Stimulated activated CD4-positive, alpha-beta T cell treated with anti-CD3 and anti-CD28 coated beads, Interleukin-12 subunit alpha, Interleukin-12 subunit beta, amount 100 ng/mL, for 24 hours (primary cell): Measurements from ENCODE around the gene NEDD4L.

Experiments used
- DNase-seq, 2 experiments: peaks; one replicate each; pipeline ENCODE4 v3.0.0-alpha.2; 2020; ENCODE audit warnings: low read depth in 2 of 2

The NEDD4L gene

DNA sequence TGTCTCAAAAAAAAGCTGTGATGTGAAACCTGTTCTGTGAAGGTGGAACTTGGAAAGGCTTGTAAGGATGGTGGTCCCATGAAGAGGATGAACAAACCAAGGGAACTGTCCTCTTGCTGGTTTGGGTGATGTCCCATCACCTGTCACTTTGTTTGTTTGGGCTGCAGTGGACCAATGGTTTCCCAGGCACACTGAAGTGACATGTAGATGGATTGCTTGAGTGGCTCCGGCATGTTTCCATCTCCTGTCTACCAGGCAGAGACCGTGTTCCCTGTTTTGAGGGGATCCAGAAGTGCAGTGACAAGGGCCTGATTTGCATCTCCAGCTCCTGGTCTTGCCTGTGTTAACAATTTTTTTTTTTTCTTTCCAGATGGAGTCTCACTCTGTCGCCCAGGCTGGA lies 8.9 kb downstream of the NEDD4L start:
- no peak for DNase-seq

GRCh38 chr18:58054041-58054781 lies 10.2 kb downstream of the NEDD4L start:
- DNase-seq, result no peak

GRCh38 chr18:58055890-58056558 lies 12.0 kb downstream of the NEDD4L start:
- no peak for DNase-seq

- DNase-seq, result no peak
Observed at GRCh38 chr18:58056852-58057251, 12.8 kb downstream of the NEDD4L start.

DNA sequence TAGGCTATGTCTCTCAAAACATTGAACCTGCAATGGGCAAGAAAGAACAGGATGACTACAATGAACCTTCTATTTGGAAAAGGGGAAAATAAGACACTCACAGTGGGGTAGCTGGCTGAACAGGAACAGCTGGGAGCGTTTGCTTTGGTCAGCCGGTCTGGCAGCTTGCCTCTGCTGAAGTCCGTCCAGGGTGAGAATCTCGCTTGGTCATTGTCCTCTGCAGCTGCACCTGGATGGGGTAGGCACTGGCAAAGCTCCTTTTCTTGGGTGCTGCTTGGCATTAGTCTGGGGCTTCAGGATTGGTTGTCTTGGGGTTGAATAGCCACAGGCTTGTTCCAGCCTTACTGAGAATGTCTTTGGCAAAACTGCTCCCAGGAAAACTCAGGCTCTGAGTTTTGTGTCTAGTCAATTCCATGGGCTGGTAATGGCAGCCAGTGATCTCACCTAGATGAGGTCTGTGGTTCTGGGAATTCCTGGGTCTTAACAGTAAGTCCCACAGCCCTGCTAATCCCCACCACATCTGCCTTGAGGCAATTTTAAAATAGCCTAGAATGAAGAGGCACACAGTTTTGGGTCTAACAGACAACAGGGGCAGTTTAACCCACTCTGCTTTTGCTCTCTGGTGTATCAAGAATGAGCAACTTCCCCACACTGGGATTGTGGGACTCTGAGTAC lies 13.4 kb downstream of the NEDD4L start:
- no peak for DNase-seq

GRCh38 chr18:58058720-58059119 lies 14.7 kb downstream of the NEDD4L start:
- DNase-seq, result no peak

GRCh38 chr18:58060254-58060653 lies 16.2 kb downstream of the NEDD4L start:
- DNase-seq, result no peak

DNA sequence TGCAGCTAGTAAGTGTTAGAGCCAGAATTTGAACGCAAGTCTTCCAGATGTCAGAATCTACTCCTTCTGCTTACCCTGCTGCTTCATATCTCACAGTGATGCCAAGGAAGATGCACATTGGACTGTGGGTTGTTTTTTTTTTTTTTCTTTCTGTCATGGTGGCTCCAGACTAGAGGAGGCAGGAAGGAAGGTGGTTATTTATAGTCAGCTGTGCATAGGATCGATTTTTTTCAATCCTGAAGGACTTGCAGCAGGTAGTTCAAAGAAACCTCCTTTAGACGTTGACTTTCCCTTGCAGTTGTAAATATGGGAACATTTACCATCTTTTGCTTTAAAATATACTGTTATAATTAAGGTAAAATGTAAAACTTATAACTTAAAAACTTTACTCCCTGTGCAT lies 17.3 kb downstream of the NEDD4L start:
- DNase-seq, result no peak

DNA sequence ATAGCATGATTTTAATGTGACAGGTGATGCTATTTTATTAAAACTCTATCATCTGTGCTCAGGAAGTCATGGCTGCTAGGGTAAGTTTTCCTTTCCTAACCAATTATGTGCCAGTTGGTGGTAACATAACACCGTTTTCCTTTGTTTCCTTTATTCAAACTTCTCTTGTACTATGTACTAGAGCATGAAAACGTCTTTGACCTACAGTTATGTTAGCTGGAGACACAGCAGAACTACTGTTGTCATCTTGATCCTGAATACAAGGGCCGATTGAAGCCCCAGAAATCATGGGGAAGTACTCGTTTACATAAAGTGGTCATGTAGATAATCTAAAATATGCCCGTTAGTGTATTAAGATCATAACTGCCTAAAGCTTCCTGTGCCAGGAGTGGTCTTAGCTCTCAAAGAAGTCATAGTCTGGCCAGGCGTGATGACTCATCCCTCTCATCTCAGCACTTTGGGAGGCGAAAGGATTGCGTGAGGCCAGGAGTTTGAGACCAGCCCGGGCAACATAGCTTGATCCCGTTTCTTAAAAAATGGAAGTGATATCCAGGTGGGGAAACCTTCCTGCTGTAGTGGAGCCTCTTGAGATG lies 20.5 kb downstream of the NEDD4L start:
- no peak for DNase-seq

GRCh38 chr18:58065956-58066355 lies 21.9 kb downstream of the NEDD4L start:
- no peak for DNase-seq

DNA sequence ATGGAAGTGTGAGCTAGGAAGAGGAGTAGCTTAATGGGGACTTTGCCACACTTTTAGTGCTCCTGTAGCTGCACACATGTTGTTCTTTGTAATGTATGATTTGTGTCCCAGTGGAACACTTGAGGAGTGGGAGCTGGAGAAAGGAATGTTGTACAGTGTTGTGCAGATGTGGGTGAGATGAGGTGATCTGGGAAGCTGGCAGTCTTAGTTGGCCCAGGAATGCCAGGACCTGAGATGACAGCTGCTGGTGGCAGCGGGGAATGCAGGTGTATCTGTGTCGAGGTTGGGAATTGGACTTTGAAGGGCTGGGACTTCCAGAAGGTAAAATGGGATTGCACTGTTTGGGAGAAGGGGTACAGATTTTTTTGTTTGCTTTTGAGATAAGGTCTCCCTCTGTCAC lies 23.6 kb downstream of the NEDD4L start:
- DNase-seq, result no peak

DNA sequence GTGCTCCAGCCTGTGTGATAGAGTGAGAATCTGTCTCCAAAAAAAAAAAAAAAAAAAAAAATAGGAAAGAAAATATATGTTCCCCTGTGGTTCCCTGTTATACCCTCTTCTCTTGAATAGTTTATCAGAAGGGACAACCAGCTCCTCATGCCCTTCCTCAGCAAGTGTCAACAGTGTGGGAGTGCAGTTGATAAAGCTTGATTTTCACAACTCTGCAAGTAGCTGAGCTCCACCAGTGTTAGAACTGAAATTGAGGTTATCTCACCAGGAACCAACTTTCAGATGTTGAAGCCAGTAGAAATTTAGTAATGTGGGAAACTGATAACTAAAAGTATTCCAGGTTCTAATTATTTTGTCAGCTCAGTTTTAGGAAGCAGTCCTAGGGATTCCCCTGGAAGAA lies 25.1 kb downstream of the NEDD4L start:
- no peak for DNase-seq

- no peak for DNase-seq
Observed at GRCh38 chr18:58069721-58070292, 25.8 kb downstream of the NEDD4L start.

DNA sequence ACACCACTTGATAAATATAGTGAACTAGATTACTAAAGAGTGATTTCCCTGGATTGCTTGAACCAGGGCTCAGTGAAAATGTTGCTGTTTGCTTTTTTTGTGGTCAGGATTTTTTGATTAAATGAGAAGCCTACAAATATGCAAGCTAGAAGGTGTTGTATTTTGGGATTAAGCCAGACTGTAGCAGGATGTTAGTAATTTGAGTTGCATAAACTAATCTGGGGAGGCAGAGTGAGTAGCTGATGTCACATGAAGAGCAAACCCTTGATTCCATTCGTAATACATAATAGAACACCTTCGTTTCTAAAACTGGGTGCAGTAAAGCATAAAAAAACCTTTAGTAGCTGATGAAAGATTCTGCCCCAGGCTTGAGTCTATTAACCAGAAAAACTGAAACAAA lies 32.0 kb downstream of the NEDD4L start:
- no peak for DNase-seq

DNA sequence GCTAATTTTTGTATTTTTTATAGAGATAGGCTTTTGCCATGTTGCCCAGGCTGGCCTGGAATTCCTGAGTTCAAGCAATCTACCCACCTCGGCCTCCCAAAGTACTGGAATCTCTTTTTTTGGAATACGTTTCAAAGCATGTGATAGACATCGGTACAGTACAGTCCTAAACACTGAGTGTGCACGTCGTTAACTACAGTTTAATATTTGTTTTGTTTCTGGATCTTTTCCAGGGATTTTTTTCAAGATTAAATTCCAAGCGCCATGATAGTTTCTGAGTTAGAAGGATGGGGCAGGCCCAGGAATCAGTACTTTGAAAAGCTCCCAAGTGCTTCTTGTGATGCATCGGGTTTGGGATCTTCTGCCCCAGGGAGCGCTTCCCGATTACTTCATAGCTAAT lies 33.3 kb downstream of the NEDD4L start:
- no peak for DNase-seq

GRCh38 chr18:58078889-58079573 lies 35.0 kb downstream of the NEDD4L start:
- no peak for DNase-seq

DNA sequence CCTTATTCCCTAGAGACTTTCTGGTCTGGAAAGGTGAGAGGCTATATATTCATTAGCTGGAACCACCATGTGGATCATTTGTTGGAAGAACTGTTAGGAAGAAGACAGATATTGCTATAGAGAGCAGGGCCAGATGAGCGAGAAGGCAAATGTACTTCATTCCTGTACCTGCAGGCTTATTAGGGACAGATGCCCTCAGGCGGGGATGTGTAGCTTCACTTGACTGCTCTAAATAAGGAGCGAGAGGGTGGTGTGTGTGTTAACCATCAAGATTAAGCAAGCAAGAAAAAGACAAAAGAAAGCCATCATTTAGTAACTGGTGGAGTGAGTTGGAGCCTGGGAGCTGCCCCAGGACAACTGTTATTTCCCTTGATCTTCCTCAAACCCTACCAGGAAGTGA lies 36.4 kb downstream of the NEDD4L start:
- DNase-seq, result no peak

GRCh38 chr18:58087928-58088690 lies 44.1 kb downstream of the NEDD4L start:
- DNase-seq, result no peak

DNA sequence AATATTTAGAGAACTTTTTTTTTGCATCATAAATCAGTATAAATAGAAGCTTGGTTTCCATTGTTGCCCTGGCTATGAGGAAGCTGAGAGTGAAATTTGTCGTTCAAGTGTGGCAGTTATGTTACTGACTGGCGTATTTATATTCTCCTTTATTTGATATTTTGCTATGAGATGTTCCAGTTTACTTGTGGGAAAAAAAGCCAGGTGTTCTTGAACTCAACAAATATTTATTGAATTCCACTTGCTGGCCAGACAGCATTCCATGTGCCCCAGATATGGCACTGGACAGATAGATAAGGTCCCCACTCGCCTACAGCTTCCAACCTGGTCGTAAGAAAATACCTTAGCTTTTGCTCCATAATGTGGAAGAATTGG lies 44.7 kb downstream of the NEDD4L start:
- DNase-seq, result no peak

GRCh38 chr18:58091099-58091611 lies 47.1 kb downstream of the NEDD4L start:
- no peak for DNase-seq

DNA sequence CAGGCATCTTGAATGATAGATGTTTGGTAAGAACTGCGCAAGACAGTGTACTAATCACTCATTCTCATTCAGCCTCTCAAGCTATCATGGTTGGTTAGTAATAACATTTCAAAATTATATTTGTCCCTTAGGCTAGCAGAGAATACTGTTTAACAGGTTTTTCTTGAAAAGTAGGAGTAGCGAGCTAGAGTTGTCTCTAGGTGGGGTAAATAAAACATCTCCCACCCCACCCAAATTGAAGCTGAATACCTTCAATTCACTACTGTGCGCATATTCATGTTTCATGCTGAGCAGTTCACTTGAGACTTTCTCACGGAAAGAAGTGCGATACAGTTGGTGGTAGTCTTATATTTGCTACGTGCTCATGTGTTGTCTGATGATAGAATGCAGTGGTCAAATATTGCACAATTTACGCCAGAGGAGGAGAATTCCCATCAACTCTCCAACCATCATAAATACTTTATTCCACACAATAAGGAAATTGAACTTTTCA lies 49.3 kb downstream of the NEDD4L start:
- no peak for DNase-seq
